GM18951 (cell line): ENCODE results near the gene DCAF5.

ENCODE experiments used
- POLR2A ChIP-seq: IDR thresholded peaks from 4 replicates; pipeline ENCODE4 v1.6.1; 2011; ENCODE audit warnings: mild to moderate bottlenecking; ENCODE audit not compliant: insufficient read length, insufficient read depth; ENCODE audit errors: extremely low read depth
- in situ Hi-C: fragments of 300-500 bp; cut with MboI; formaldehyde crosslinking; loops from one replicate; pipeline ENCODE4 v1.12.0; 2022; ENCODE audit warnings: low sequenced_read_pairs, mixed read lengths, inconsistent platforms; ENCODE audit not compliant: unreplicated experiment

The DCAF5 gene

GRCh38 chr14:69097974-69098373 lies 54.9 kb downstream of the DCAF5 start:
- in situ Hi-C loops, result no loop called here

GRCh38 chr14:69096781-69097475 lies 56.0 kb downstream of the DCAF5 start:
- in situ Hi-C loops, result no loop called here
- TF ChIP-seq POLR2A, result no peak

More at GRCh38 chr14:69097974-69098373, 54.9 kb downstream of the DCAF5 start:
- TF ChIP-seq POLR2A, result no peak

- in situ Hi-C loops, result no loop called here
- no peak for TF ChIP-seq POLR2A
These were observed 56.7 kb downstream of the DCAF5 start for GRCh38 chr14:69096246-69096645.

- in situ Hi-C loops, result no loop called here
- TF ChIP-seq POLR2A, result no peak
These were observed 58.4 kb downstream of the DCAF5 start for GRCh38 chr14:69094481-69094880.

GRCh38 chr14:69093631-69094421 lies 59.1 kb downstream of the DCAF5 start:
- no peak for TF ChIP-seq POLR2A
- in situ Hi-C loops, result no loop called here

- no peak for TF ChIP-seq POLR2A
- in situ Hi-C loops, result no loop called here
These were observed 60.0 kb downstream of the DCAF5 start for GRCh38 chr14:69092840-69093422.

- in situ Hi-C loops, result no loop called here
- no peak for TF ChIP-seq POLR2A
These were observed 61.2 kb downstream of the DCAF5 start for GRCh38 chr14:69091695-69092094.

- no peak for TF ChIP-seq POLR2A
These were observed 61.9 kb downstream of the DCAF5 start for GRCh38 chr14:69091006-69091405.

GRCh38 chr14:69090187-69090789 lies 62.6 kb downstream of the DCAF5 start:
- in situ Hi-C loops, result no loop called here

More at GRCh38 chr14:69091006-69091405, 61.9 kb downstream of the DCAF5 start:
- in situ Hi-C loops, result no loop called here

GRCh38 chr14:69089046-69089445 lies 63.9 kb downstream of the DCAF5 start:
- no peak for TF ChIP-seq POLR2A
- in situ Hi-C loops, result loop anchor here (10.0 kb wide), 1 partner anchor 174 kb away; no protein-coding TSS in a partner anchor

More at GRCh38 chr14:69090187-69090789, 62.6 kb downstream of the DCAF5 start:
- TF ChIP-seq POLR2A, result no peak

GRCh38 chr14:69088586-69088985 lies 64.3 kb downstream of the DCAF5 start:
- in situ Hi-C loops, result loop anchor here (10.0 kb wide), 1 partner anchor 174 kb away; no protein-coding TSS in a partner anchor
- TF ChIP-seq POLR2A, result no peak

GRCh38 chr14:69087061-69087461 lies 65.9 kb downstream of the DCAF5 start:
- no peak for TF ChIP-seq POLR2A
- in situ Hi-C loops, result loop anchor here (10.0 kb wide), 1 partner anchor 172 kb away; no protein-coding TSS in a partner anchor

- TF ChIP-seq POLR2A, result no peak
- in situ Hi-C loops, result loop anchor here (10.0 kb wide), 1 partner anchor 172 kb away; no protein-coding TSS in a partner anchor
These were observed 66.4 kb downstream of the DCAF5 start for GRCh38 chr14:69086537-69086936.
